OCI-LY1 (cell line): ENCODE measurements around the gene SLC4A5.

Experiments
- H2AFZ ChIP-seq: fragments of 200-600 bp; sonication (generic), shearing (Covaris generic); 2 replicates; pipeline ENCODE4 v1.6.0; 2014; ENCODE audit warnings: antibody characterized with exemption, mild to moderate bottlenecking, low read length
- H3F3A ChIP-seq: fragments of 200-600 bp; sonication (generic), shearing (Covaris generic); 2 replicates; pipeline ENCODE4 v1.6.0; 2014; ENCODE audit warnings: mild to moderate bottlenecking, antibody characterized with exemption, low read length, moderate library complexity; ENCODE audit not compliant: insufficient read depth
- H3K27ac ChIP-seq: fragments of 200-600 bp; sonication (generic); 2 replicates; pipeline ENCODE4 v1.5.1; 2014; ENCODE audit warnings: low read length, mixed run types, mild to moderate bottlenecking, low read depth; ENCODE audit not compliant: poor library complexity, severe bottlenecking
- H3K27me3 ChIP-seq: fragments of 200-600 bp; sonication (generic); 2 replicates; pipeline ENCODE4 v1.6.0; 2014; ENCODE audit warnings: antibody characterized with exemption, mild to moderate bottlenecking, low read length, moderate library complexity; ENCODE audit not compliant: insufficient read depth
- H3K36me3 ChIP-seq: fragments of 200-600 bp; sonication (generic); 2 replicates; pipeline ENCODE4 v1.6.1; 2014; ENCODE audit warnings: mild to moderate bottlenecking, antibody characterized with exemption, low read length, moderate library complexity, mixed read lengths; ENCODE audit not compliant: insufficient read depth
- H3K4me1 ChIP-seq: fragments of 200-600 bp; sonication (generic); 2 replicates; pipeline ENCODE4 v1.5.1; 2014; ENCODE audit warnings: mild to moderate bottlenecking, low read length, moderate library complexity; ENCODE audit not compliant: insufficient read depth, severe bottlenecking
- H3K4me2 ChIP-seq: fragments of 200-600 bp; sonication (generic), shearing (Covaris generic); 2 replicates; pipeline ENCODE4 v1.6.1; 2014; ENCODE audit warnings: low read length
- H3K4me3 ChIP-seq: fragments of 200-600 bp; sonication (generic); 2 replicates; pipeline ENCODE4 v1.5.1; 2014; ENCODE audit warnings: low read length, low read depth, mild to moderate bottlenecking, mixed read lengths; ENCODE audit not compliant: poor library complexity, severe bottlenecking
- H3K79me2 ChIP-seq: fragments of 200-600 bp; shearing (Covaris generic); 2 replicates; pipeline ENCODE4 v1.6.1; 2016; ENCODE audit warnings: mixed run types, low read length, mixed read lengths; ENCODE audit not compliant: insufficient read depth
- H3K9ac ChIP-seq: fragments of 200-600 bp; sonication (generic), shearing (Covaris generic); 2 replicates; pipeline ENCODE4 v1.6.1; 2014; ENCODE audit warnings: mild to moderate bottlenecking, low read length, mixed read lengths
- H3K9me2 ChIP-seq: fragments of 200-600 bp; sonication (generic), shearing (Covaris generic); 2 replicates; pipeline ENCODE4 v1.6.1; 2014; ENCODE audit warnings: low read depth, mild to moderate bottlenecking, low read length, mixed read lengths
- H3K9me3 ChIP-seq: fragments of 200-600 bp; shearing (Covaris generic); 2 replicates; pipeline ENCODE4 v1.6.1; 2014; ENCODE audit warnings: low read length, mixed read lengths
- H4K20me1 ChIP-seq: fragments of 200-600 bp; sonication (generic), shearing (Covaris generic); 2 replicates; pipeline ENCODE4 v1.6.0; 2016; ENCODE audit warnings: mild to moderate bottlenecking, low read length; ENCODE audit not compliant: insufficient read depth
- CTCF ChIP-seq: fragments of 200-600 bp; sonication (generic), shearing (Covaris generic); IDR thresholded peaks from 2 replicates; pipeline ENCODE4 v1.5.1; 2017; ENCODE audit warnings: mild to moderate bottlenecking, antibody characterized with exemption, low read length, moderate library complexity, mixed read lengths
- EZH2 ChIP-seq: fragments of 200-600 bp; sonication (generic), shearing (Covaris generic); IDR thresholded peaks from 2 replicates; pipeline ENCODE4 v1.8.0; 2017; ENCODE audit warnings: borderline replicate concordance, mixed run types, mild to moderate bottlenecking, antibody characterized with exemption, low read length, moderate library complexity, mixed read lengths

SLC4A5 gene

DNA sequence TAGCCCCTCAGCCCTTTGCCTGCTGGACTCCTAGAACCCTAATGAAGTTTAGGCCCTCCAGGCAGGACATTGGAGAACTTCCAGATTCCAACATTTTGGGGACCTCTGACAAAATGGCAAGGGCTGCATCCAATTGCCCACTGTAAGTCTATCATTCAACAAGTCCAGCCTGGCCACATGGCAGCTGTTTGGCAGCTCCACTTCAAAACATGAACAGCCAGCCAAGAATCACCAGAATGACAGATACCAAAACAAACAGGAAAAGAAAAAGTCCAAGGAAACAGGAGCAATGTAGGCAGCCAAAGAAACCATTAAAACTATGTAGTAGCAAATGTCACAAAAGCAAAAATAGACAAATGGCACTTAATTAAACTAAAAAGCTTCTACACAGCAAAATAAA lies 25.5 kb downstream of the SLC4A5 start:
- Histone ChIP-seq H3K4me3 (no peak overlapping the region), H3K79me2 (no peaks in the 10 kb centered on the region), H3K4me2 (no peak overlapping the region), H3K9ac (no peak overlapping the region), H3K9me3 (no peaks in the 10 kb centered on the region), H3K9me2 (no peaks in the 10 kb centered on the region), H3K27ac (no peak overlapping the region), H4K20me1 (no peaks in the 10 kb centered on the region), H3F3A (no peaks in the 10 kb centered on the region), H2AFZ (no peak overlapping the region), H3K4me1 (no peaks in the 10 kb centered on the region), H3K36me3 (no peaks in the 10 kb centered on the region), H3K27me3 (no peaks in the 10 kb centered on the region)
- TF ChIP-seq CTCF (no peak), EZH2 (no peak)

GRCh38 chr2:74316627-74317295 lies 26.5 kb downstream of the SLC4A5 start:
- Histone ChIP-seq H3F3A (no peaks in the 10 kb centered on the region), H3K27ac (no peak overlapping the region), H3K27me3 (no peaks in the 10 kb centered on the region), H3K4me2 (no peak overlapping the region), H3K9ac (no peak overlapping the region), H3K4me3 (no peak overlapping the region), H3K9me2 (no peaks in the 10 kb centered on the region), H3K36me3 (no peaks in the 10 kb centered on the region), H3K9me3 (no peaks in the 10 kb centered on the region), H4K20me1 (no peaks in the 10 kb centered on the region), H3K4me1 (no peaks in the 10 kb centered on the region), H3K79me2 (no peaks in the 10 kb centered on the region), H2AFZ (no peak overlapping the region)
- TF ChIP-seq EZH2 (no peak), CTCF (no peak)

GRCh38 chr2:74314107-74314506 lies 29.1 kb downstream of the SLC4A5 start:
- no peak overlapping the region for H2AFZ ChIP-seq
- TF ChIP-seq EZH2 (no peak), CTCF (no peak)
- H3K27me3 ChIP-seq = no peaks in the 10 kb centered on the region; the same call in 1 of the 2 replicates
- no peak overlapping the region for H3K4me3 ChIP-seq
- no peaks in the 10 kb centered on the region for H3F3A ChIP-seq
- no peaks in the 10 kb centered on the region for H3K79me2 ChIP-seq
- H3K4me1 ChIP-seq = no peaks in the 10 kb centered on the region
- no peaks in the 10 kb centered on the region for H3K36me3 ChIP-seq
- H3K9ac ChIP-seq = no peak overlapping the region
- H3K9me3 ChIP-seq = no peaks in the 10 kb centered on the region
- no peaks in the 10 kb centered on the region for H3K9me2 ChIP-seq
- no peak overlapping the region for H3K27ac ChIP-seq
- H4K20me1 ChIP-seq = no peaks in the 10 kb centered on the region
- no peak overlapping the region for H3K4me2 ChIP-seq
